BE2C (cell line): ENCODE results near the gene DNAJC5.

Experiments
- DNase-seq: peaks from one replicate; pipeline ENCODE4 v3.0.0-alpha.2; 2020
- H3K27me3 ChIP-seq: fragments of 250-450 bp; sonication (Bioruptor Pico); 2 replicates; pipeline ENCODE4 v1.5.1; 2020; ENCODE audit warnings: mild to moderate bottlenecking
- H3K36me3 ChIP-seq: fragments of 250-450 bp; sonication (Bioruptor Pico); 2 replicates; pipeline ENCODE4 v1.5.1; 2020; ENCODE audit warnings: mild to moderate bottlenecking
- H3K4me1 ChIP-seq: fragments of 250-450 bp; sonication (Bioruptor Pico); 2 replicates; pipeline ENCODE4 v1.5.1; 2020
- H3K4me3 ChIP-seq: 2 replicates; pipeline ENCODE4 v1.5.1; 2011; ENCODE audit warnings: low read depth, low read length
- H3K9me3 ChIP-seq: fragments of 250-450 bp; sonication (Bioruptor Pico); 2 replicates; pipeline ENCODE4 v1.5.1; 2020
- TF ChIP-seq, protein P1 (sequence below): IDR thresholded peaks from 2 replicates; pipeline ENCODE4 v1.5.1; 2012; ENCODE audit warnings: mild to moderate bottlenecking, low read depth, low read length

Gene DNAJC5

DNA sequence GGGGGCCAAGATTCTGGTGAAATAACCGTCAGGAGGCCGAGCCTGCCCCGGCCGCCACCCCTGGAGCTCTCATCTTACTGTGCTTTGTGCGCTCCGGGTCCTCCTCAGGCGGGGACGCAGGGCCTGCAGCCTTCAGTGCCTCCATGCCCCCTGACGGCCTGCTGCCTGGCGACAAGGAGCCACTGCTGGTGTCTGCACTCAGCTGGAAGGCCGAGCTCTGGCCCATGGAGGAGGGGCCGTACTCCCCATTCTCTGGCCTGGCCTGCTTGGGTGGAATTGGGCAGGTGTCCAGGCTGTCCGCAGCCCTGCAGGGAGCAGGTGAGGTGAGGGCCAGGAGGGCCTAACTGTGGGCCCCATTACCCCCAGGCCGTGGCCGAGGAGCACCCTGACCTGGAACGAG lies 69.5 kb downstream of the DNAJC5 start:
- Histone ChIP-seq H3K9me3 (no peaks in the 10 kb centered on the region), H3K4me3 (no peak overlapping the region), H3K27me3 (no peaks in the 10 kb centered on the region), H3K36me3 (peaks cover 49% of the 10 kb centered on the region), H3K4me1 (no peaks in the 10 kb centered on the region)
- TF ChIP-seq, protein P1, sequence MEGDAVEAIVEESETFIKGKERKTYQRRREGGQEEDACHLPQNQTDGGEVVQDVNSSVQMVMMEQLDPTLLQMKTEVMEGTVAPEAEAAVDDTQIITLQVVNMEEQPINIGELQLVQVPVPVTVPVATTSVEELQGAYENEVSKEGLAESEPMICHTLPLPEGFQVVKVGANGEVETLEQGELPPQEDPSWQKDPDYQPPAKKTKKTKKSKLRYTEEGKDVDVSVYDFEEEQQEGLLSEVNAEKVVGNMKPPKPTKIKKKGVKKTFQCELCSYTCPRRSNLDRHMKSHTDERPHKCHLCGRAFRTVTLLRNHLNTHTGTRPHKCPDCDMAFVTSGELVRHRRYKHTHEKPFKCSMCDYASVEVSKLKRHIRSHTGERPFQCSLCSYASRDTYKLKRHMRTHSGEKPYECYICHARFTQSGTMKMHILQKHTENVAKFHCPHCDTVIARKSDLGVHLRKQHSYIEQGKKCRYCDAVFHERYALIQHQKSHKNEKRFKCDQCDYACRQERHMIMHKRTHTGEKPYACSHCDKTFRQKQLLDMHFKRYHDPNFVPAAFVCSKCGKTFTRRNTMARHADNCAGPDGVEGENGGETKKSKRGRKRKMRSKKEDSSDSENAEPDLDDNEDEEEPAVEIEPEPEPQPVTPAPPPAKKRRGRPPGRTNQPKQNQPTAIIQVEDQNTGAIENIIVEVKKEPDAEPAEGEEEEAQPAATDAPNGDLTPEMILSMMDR = no peak
- no peak for DNase-seq

DNA sequence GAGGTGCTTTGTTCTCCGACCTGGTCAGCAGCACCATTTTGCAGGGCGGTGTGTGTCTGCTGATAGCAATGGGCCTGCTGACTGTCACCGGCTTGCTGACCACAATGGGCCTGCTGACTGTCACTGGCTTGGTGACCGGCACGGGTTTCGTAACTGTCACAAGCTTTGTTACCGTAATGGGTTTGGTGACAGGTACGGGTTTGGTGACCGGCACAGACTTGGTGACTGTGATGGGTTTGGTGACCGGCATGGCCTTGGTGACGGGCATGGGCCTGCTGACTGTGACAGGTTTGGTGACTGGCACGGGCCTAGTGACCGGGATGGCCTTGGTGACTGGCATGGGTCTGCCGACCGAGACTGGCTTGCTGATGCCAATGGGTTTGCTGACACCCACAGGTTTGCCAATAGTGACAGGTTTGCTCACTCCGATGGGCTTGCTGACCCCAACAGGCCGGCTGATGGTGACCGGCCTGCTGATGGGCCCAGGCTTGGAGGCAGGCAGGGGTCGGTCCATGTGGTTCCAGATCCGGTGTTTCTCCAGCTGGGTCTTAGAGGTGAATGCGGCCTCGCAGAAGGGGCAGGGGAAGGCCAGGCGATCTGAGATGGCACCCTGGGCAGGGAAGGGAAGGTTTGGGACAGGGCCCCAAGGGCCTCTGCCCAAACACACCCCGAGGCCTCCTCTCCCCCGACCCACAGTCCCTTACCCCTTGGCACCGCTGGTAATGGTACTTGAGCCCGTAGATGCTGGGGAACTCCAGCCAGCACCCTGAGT lies 71.4 kb downstream of the DNAJC5 start:
- Histone ChIP-seq H3K36me3 (peaks cover 44% of the 10 kb centered on the region), H3K4me3 (no peak overlapping the region), H3K4me1 (no peaks in the 10 kb centered on the region), H3K27me3 (no peaks in the 10 kb centered on the region), H3K9me3 (no peaks in the 10 kb centered on the region)
- TF ChIP-seq, protein P1 = no peak
- peak; percentile 6 for DNase-seq

DNA sequence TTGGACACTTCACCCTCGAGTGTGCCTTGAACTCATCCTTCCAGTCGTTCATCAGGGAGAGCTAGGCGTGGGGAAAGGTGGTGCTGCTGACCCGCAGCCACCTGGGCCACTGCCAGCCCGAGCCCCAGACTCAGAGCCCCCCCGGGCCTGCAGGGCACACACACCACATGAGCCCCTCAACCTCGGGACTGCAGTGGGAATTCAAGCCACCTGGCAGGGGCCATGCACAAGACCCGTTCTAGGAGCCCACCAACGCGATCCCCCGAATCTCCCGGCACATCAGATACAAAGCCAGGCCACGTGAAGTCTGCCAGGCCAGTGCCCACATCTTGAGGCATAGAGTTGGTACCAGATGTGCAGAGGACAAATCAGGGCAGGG lies 72.0 kb downstream of the DNAJC5 start:
- Histone ChIP-seq H3K9me3 (no peaks in the 10 kb centered on the region), H3K4me1 (no peaks in the 10 kb centered on the region), H3K27me3 (no peaks in the 10 kb centered on the region), H3K4me3 (no peak overlapping the region), H3K36me3 (peaks cover 39% of the 10 kb centered on the region)
- DNase-seq = no peak
- TF ChIP-seq, protein P1 = no peak

- peaks cover 33% of the 10 kb centered on the region for H3K36me3 ChIP-seq
- H3K9me3 ChIP-seq = no peaks in the 10 kb centered on the region
- no peaks in the 10 kb centered on the region for H3K27me3 ChIP-seq
- H3K4me1 ChIP-seq = no peaks in the 10 kb centered on the region
- no peak overlapping the region for H3K4me3 ChIP-seq
- TF ChIP-seq, protein P1 = no peak
- no peak for DNase-seq
Measured at GRCh38 chr20:63967330-63968135, 72.6 kb downstream of the DNAJC5 start.

DNA sequence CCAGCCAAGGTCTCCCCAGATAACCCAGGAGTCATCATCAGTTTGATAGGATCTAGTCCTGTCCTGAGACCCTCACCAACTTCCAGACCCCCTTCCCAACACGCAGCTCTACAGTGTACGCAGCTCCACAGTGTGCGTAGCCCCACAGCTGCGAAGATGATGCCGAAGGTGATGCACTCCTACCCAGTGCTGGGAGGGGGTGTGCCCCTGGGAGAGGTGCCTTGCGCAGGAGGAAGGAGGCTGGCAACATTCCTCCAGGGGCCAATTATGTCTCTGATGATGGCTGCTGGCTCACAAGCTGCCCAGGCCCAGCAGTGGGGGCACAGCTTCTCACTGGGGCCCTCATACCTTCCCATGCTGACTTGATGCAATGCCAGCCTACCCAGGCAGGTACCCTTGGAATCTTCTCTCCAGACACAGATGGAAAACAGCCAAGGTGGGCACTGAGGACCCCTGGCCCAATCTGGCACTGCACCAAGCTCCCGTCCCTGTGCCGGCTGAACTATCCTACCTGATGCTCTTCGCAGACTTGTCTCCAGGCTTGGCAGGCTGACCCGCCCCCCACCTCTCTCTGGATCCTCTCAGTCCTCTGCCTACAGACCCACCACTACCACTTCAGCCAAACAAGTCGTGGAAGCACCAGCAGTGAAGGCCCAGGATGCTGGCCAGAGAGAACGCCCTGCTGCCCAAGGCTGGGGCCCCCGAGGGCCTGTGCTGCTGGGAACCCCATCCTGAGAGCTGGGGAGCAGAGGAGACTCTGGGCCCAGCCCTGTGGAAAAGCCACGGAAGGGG lies 73.4 kb downstream of the DNAJC5 start:
- Histone ChIP-seq H3K27me3 (no peaks in the 10 kb centered on the region), H3K4me3 (peak overlapping the region; percentile 74), H3K9me3 (no peaks in the 10 kb centered on the region), H3K36me3 (peaks cover 26% of the 10 kb centered on the region), H3K4me1 (no peaks in the 10 kb centered on the region)
- DNase-seq = no peak
- TF ChIP-seq, protein P1 = no peak
